ENCODE data around the gene SEMA5B.

GRCh38 chr3:122937745-122938144 lies 89.8 kb downstream of the SEMA5B start:
- TF ChIP-seq POLR2A (IDR thresholded peaks at IDR 0.05; ENCODE audit: low read length) (no peak), GATA1 (IDR thresholded peaks at IDR 0.05; ENCODE audit: low read depth, low read length) (no peak)

Data from erythroblast (primary cell).